Endodermal cell (in vitro differentiated cells): ENCODE data around the gene DENND2A. TPM values are rescaled to one million over a fixed set of nuclear protein-coding genes. Genes with fewer than 3 reads are reported as not detected.

Experiments used
- DNase-seq: peaks from one replicate; pipeline ENCODE4 v3.0.0-alpha.2; 2017
- H3K27ac ChIP-seq: 2 replicates; pipeline ENCODE4 v1.5.1; 2013; ENCODE audit warnings: mild to moderate bottlenecking, low read depth, low read length, moderate library complexity
- H3K27me3 ChIP-seq: 2 replicates; pipeline ENCODE4 v1.6.1; 2013; ENCODE audit warnings: mild to moderate bottlenecking, low read length, moderate library complexity; ENCODE audit not compliant: insufficient read depth, control insufficient read depth, poor library complexity, severe bottlenecking
- H3K36me3 ChIP-seq: 2 replicates; pipeline ENCODE4 v1.7.0; 2013; ENCODE audit warnings: mild to moderate bottlenecking, low read length, moderate library complexity; ENCODE audit not compliant: control insufficient read depth, insufficient read depth
- H3K4me1 ChIP-seq: one replicate; pipeline ENCODE4 v1.7.0; 2013; ENCODE audit warnings: low read length; ENCODE audit not compliant: control insufficient read depth, insufficient read depth
- H3K4me3 ChIP-seq: 2 replicates; pipeline ENCODE4 v1.5.1; 2013; ENCODE audit warnings: mild to moderate bottlenecking, low read length, moderate library complexity
- H3K9ac ChIP-seq: 2 replicates; pipeline ENCODE4 v1.6.1; 2013; ENCODE audit warnings: mild to moderate bottlenecking, low read length, moderate library complexity; ENCODE audit not compliant: poor library complexity, severe bottlenecking; ENCODE audit errors: extremely low read depth
- H3K9me3 ChIP-seq: 2 replicates; pipeline ENCODE4 v1.6.1; 2013; ENCODE audit warnings: mild to moderate bottlenecking, low read length, moderate library complexity; ENCODE audit not compliant: control insufficient read depth
- H3K27ac Mint-ChIP-seq: 2 replicates; pipeline ENCODE4 v1.8.0; 2020; ENCODE audit warnings: mixed read lengths
- H3K27me3 Mint-ChIP-seq: 2 replicates; pipeline ENCODE4 v1.8.0; 2021; ENCODE audit warnings: mild to moderate bottlenecking, mixed read lengths; ENCODE audit not compliant: insufficient read depth
- H3K36me3 Mint-ChIP-seq: 2 replicates; pipeline ENCODE4 v1.8.0; 2020; ENCODE audit warnings: low read depth, mixed read lengths
- H3K4me1 Mint-ChIP-seq: 2 replicates; pipeline ENCODE4 v1.8.0; 2020; ENCODE audit warnings: mixed read lengths
- H3K4me3 Mint-ChIP-seq: 2 replicates; pipeline ENCODE4 v1.8.0; 2020; ENCODE audit warnings: mild to moderate bottlenecking, moderate library complexity, mixed read lengths
- H3K9me3 Mint-ChIP-seq: 2 replicates; pipeline ENCODE4 v1.8.0; 2020; ENCODE audit warnings: mild to moderate bottlenecking, mixed read lengths
- WGBS, 2 experiments: methylation state at CpG; one replicate each; pipeline versions ENCODE4 v1.1.5 to v1.1.7; 2013; ENCODE audit warnings: missing lambda C conversion rate in 2 of 2, mixed read lengths in 1 of 2; ENCODE audit not compliant: insufficient coverage in 1 of 2, insufficient read length in 1 of 2; 5-methylcytosine and 5-hydroxymethylcytosine counted together
- total RNA-seq, 2 donors: library from RNA; stranded (reverse); fragmentation: NEBNext Ultra II Directional in 1 of 2; extraction: Animal tissue kit (Norgen Biotek cat#: 25700) in 1 of 2; gene quantifications; 2 replicates in 1 of 2; 3 replicates in 1 of 2; pipeline ENCODE4 v1.2.1, GENCODE V29; 2021
- TF ChIP-seq, protein P1 (sequence below): fragments of 200-600 bp; sonication (generic); conservative IDR thresholded peaks from 2 replicates; pipeline ENCODE4 v1.5.0; 2021; ENCODE audit warnings: antibody characterized with exemption, mild to moderate bottlenecking

The DENND2A gene
- total RNA-seq, 2 donors from 2014 or later, result 28.5 to 40.6 TPM

DNA sequence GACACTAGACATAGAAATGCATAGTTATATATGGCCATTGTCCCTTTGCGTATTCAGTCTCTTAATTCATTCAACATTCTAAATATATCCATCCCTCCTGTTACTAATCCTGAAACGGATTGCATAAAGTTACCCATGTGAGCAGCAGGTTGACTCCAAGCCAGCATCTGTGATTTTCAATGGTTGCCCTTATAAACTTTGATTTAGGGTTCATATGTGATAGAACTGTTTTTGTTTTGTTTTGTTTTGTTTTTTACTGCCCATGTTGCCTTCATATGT is 13.4 kb upstream of the DENND2A start:
- 94 to 100% methylated on average over 1 to 2 of the region's 2 CpGs for WGBS, 2 experiments
- no peaks in the 10 kb centered on the region for H3K36me3 ChIP-seq
- no peaks in the 10 kb centered on the region for H3K27me3 Mint-ChIP-seq

DNA sequence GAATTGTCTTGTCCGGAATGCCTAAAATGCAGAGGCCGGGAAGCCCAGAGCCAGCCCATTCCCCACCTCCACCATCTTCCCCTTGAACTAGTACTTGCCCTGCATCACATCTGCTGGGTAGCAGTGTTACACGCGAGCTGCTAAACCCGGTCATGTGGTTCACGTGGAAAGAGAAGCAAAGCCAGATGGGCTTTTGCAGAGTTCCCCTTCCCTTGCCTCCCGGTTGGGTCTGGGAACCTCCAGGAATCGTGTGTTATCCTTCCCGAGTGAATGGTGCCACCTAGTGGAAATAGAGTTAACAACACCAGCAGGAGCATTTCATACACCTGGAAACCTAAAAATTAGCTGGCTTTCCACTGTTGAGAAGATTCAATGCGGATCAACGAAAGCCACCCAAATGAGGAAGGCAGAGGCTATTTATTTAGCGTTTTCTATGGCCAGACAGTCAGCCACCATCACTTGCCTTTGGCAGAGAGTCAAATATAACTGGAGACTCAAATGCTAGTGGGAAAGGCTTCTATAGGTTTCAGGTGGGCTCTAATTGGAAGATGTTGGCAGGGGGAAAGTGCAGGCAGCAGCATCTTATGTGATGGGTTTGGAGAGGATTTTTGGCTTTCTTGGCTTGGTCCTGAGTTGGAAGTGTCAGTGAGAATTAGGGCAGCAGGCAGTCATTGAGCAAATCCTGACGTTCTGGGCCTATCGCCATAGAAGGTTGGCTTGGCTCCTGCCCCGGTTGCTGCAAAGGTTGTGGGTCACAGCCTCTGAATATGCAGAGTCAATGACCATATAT is 12.9 kb upstream of the DENND2A start:
- no peak overlapping the region for H3K4me3 ChIP-seq
- Mint-ChIP-seq H3K27ac (no peak overlapping the region), H3K4me1 (peaks cover 15% of the 10 kb centered on the region), H3K9me3 (no peaks in the 10 kb centered on the region), H3K27me3 (no peaks in the 10 kb centered on the region), H3K36me3 (no peaks in the 10 kb centered on the region), H3K4me3 (no peak overlapping the region)
- TF ChIP-seq, protein P1, sequence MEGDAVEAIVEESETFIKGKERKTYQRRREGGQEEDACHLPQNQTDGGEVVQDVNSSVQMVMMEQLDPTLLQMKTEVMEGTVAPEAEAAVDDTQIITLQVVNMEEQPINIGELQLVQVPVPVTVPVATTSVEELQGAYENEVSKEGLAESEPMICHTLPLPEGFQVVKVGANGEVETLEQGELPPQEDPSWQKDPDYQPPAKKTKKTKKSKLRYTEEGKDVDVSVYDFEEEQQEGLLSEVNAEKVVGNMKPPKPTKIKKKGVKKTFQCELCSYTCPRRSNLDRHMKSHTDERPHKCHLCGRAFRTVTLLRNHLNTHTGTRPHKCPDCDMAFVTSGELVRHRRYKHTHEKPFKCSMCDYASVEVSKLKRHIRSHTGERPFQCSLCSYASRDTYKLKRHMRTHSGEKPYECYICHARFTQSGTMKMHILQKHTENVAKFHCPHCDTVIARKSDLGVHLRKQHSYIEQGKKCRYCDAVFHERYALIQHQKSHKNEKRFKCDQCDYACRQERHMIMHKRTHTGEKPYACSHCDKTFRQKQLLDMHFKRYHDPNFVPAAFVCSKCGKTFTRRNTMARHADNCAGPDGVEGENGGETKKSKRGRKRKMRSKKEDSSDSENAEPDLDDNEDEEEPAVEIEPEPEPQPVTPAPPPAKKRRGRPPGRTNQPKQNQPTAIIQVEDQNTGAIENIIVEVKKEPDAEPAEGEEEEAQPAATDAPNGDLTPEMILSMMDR, result peak; percentile 90
- no peak overlapping the region for H3K9ac ChIP-seq
- DNase-seq, result peak; percentile 90
- H3K4me1 ChIP-seq, result peaks cover 3% of the 10 kb centered on the region
- H3K27me3 ChIP-seq, result no peaks in the 10 kb centered on the region
- WGBS, 2 experiments, result 20 to 42% methylated on average over 9 to 15 of the region's 15 CpGs
- H3K36me3 ChIP-seq, result no peaks in the 10 kb centered on the region
- H3K9me3 ChIP-seq, result no peaks in the 10 kb centered on the region
- no peak overlapping the region for H3K27ac ChIP-seq

More for the DNA sequence above, 13.4 kb upstream of the DENND2A start:
- H3K36me3 Mint-ChIP-seq, result no peaks in the 10 kb centered on the region
- H3K9me3 Mint-ChIP-seq, result no peaks in the 10 kb centered on the region
- H3K4me3 ChIP-seq, result no peak overlapping the region
- no peak overlapping the region for H3K27ac Mint-ChIP-seq
- no peaks in the 10 kb centered on the region for H3K27me3 ChIP-seq
- H3K9ac ChIP-seq, result no peak overlapping the region
- H3K4me1 Mint-ChIP-seq, result peaks cover 15% of the 10 kb centered on the region
- H3K9me3 ChIP-seq, result no peaks in the 10 kb centered on the region
- no peak for DNase-seq
- H3K4me3 Mint-ChIP-seq, result no peak overlapping the region
- TF ChIP-seq, protein P1, result no peak
- H3K4me1 ChIP-seq, result peaks cover 3% of the 10 kb centered on the region
- no peak overlapping the region for H3K27ac ChIP-seq

DNA sequence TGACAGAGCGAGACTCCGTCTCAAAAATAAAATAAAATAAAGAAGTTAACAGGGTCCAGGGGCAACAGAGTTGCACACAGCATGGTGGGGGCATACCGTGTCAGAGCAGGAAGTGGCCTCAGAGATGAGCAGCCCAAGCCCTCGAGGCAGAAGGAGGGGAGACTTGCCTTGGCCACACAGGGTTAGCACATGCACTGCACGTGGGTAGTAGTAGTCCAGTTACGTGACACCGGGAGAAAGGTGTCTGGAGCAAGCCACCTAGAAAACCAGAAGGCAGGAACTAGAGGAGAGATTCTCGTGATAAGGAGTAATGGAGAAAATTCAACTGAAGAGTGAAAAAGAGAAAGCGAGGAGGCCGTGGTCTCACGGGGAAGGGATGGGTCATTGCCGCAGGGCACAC is 9.8 kb upstream of the DENND2A start:
- Mint-ChIP-seq H3K27ac (no peak overlapping the region), H3K36me3 (no peaks in the 10 kb centered on the region), H3K4me3 (no peak overlapping the region), H3K9me3 (no peaks in the 10 kb centered on the region), H3K4me1 (peaks cover 15% of the 10 kb centered on the region), H3K27me3 (no peaks in the 10 kb centered on the region)
- Histone ChIP-seq H3K27ac (no peak overlapping the region), H3K27me3 (no peaks in the 10 kb centered on the region), H3K9me3 (no peaks in the 10 kb centered on the region), H3K4me1 (peaks cover 3% of the 10 kb centered on the region), H3K36me3 (no peaks in the 10 kb centered on the region), H3K9ac (no peak overlapping the region), H3K4me3 (no peak overlapping the region)
- TF ChIP-seq, protein P1, result no peak
- no peak for DNase-seq
- 91% methylated on average over 9 to 12 of the region's 12 CpGs for WGBS, 2 experiments
